HG02970 (cell line): ENCODE results near the gene ZNF117.
"Not testable (repeated sequence)": the region's sequence is repeated elsewhere in the genome, so short reads cannot be mapped to it uniquely, and the experiment has no call there.

Experiments
- ATAC-seq: cut with Tn5 transposase; IDR thresholded peaks from one replicate; pipeline ENCODE4 v1.9.1; 2021; ENCODE audit warnings: mild to moderate bottlenecking, moderate library complexity, moderate number of reproducible peaks; ENCODE audit not compliant: unreplicated experiment, low FRiP score

ZNF117 gene

GRCh38 chr7:64928252-64929187 lies 62.3 kb downstream of the ZNF117 start:
- not testable (repeated sequence) for ATAC-seq
